Muscle layer of colon (tissue), 2 donors: ENCODE results near the gene MDGA2.

Experiments
- H3K27ac ChIP-seq: one replicate; pipeline ENCODE4 v1.7.0; 2013; ENCODE audit warnings: low read depth, mild to moderate bottlenecking, low read length, moderate library complexity
- H3K27me3 ChIP-seq, 2 donors: one replicate each; pipeline ENCODE4 v1.7.0; 2013; ENCODE audit warnings: low read length in 2 of 2, mild to moderate bottlenecking in 2 of 2; ENCODE audit not compliant: insufficient read depth in 2 of 2, control insufficient read depth in 1 of 2
- H3K36me3 ChIP-seq: one replicate; pipeline ENCODE4 v1.7.0; 2013; ENCODE audit warnings: mild to moderate bottlenecking, low read length; ENCODE audit not compliant: insufficient read depth
- H3K4me1 ChIP-seq: one replicate; pipeline ENCODE4 v1.7.0; 2013; ENCODE audit warnings: mild to moderate bottlenecking, low read length; ENCODE audit not compliant: insufficient read depth
- H3K4me3 ChIP-seq, 2 donors: one replicate each; pipeline ENCODE4 v1.7.0; 2013; ENCODE audit warnings: low read length in 2 of 2, low read depth in 1 of 2, mild to moderate bottlenecking in 1 of 2, moderate library complexity in 1 of 2
- H3K9ac ChIP-seq: one replicate; pipeline ENCODE4 v1.7.0; 2013; ENCODE audit warnings: low read length
- H3K9me3 ChIP-seq: one replicate; pipeline ENCODE4 v1.7.0; 2013; ENCODE audit warnings: mild to moderate bottlenecking, low read length
- donor health status: abdominal sarcoma.
- donor health status: Adenocarcinoma of cecum.

The MDGA2 gene

GRCh38 chr14:47103771-47104170 is 571.6 kb downstream of the MDGA2 start:
- H3K9ac ChIP-seq = no peak overlapping the region
- H3K27ac ChIP-seq = no peak overlapping the region
- H3K4me3 ChIP-seq = no peak overlapping the region
- no peaks in the 10 kb centered on the region for H3K36me3 ChIP-seq
- H3K27me3 ChIP-seq = no peaks in the 10 kb centered on the region
- no peaks in the 10 kb centered on the region for H3K4me1 ChIP-seq
- H3K9me3 ChIP-seq = no peaks in the 10 kb centered on the region

GRCh38 chr14:47102472-47102871 is 572.9 kb downstream of the MDGA2 start:
- Histone ChIP-seq H3K27me3 (no peaks in the 10 kb centered on the region), H3K36me3 (no peaks in the 10 kb centered on the region), H3K27ac (no peak overlapping the region), H3K9ac (no peak overlapping the region), H3K4me1 (no peaks in the 10 kb centered on the region), H3K9me3 (no peaks in the 10 kb centered on the region), H3K4me3 (no peak overlapping the region)

GRCh38 chr14:47085678-47086077 is 589.7 kb downstream of the MDGA2 start:
- H3K36me3 ChIP-seq = no peaks in the 10 kb centered on the region
- no peak overlapping the region for H3K9ac ChIP-seq
- no peaks in the 10 kb centered on the region for H3K27me3 ChIP-seq
- H3K4me1 ChIP-seq = no peaks in the 10 kb centered on the region
- no peak overlapping the region for H3K4me3 ChIP-seq
- no peaks in the 10 kb centered on the region for H3K9me3 ChIP-seq
- H3K27ac ChIP-seq = no peak overlapping the region

- Histone ChIP-seq H3K4me1 (no peaks in the 10 kb centered on the region), H3K27ac (no peak overlapping the region), H3K36me3 (no peaks in the 10 kb centered on the region), H3K9ac (no peak overlapping the region), H3K9me3 (no peaks in the 10 kb centered on the region), H3K27me3 (no peaks in the 10 kb centered on the region), H3K4me3 (no peak overlapping the region)
Measured at GRCh38 chr14:47065326-47065725, 610.1 kb downstream of the MDGA2 start.

- Histone ChIP-seq H3K9ac (no peak overlapping the region), H3K36me3 (no peaks in the 10 kb centered on the region), H3K9me3 (no peaks in the 10 kb centered on the region), H3K27me3 (no peaks in the 10 kb centered on the region), H3K27ac (no peak overlapping the region), H3K4me3 (no peak overlapping the region), H3K4me1 (no peaks in the 10 kb centered on the region)
Measured at GRCh38 chr14:47060050-47060449, 615.4 kb downstream of the MDGA2 start.

GRCh38 chr14:47057364-47057763 is 618.0 kb downstream of the MDGA2 start:
- Histone ChIP-seq H3K36me3 (no peaks in the 10 kb centered on the region), H3K9ac (no peak overlapping the region), H3K27ac (no peak overlapping the region), H3K9me3 (no peaks in the 10 kb centered on the region), H3K4me3 (no peak overlapping the region), H3K4me1 (no peaks in the 10 kb centered on the region), H3K27me3 (no peaks in the 10 kb centered on the region)

- Histone ChIP-seq H3K36me3 (no peaks in the 10 kb centered on the region), H3K9me3 (no peaks in the 10 kb centered on the region), H3K9ac (no peak overlapping the region), H3K4me1 (no peaks in the 10 kb centered on the region), H3K27me3 (no peaks in the 10 kb centered on the region), H3K27ac (no peak overlapping the region), H3K4me3 (no peak overlapping the region)
Measured at GRCh38 chr14:47044841-47045240, 630.6 kb downstream of the MDGA2 start.

GRCh38 chr14:47040550-47040949 is 634.9 kb downstream of the MDGA2 start:
- H3K4me3 ChIP-seq = no peak overlapping the region
- no peaks in the 10 kb centered on the region for H3K27me3 ChIP-seq
- no peaks in the 10 kb centered on the region for H3K4me1 ChIP-seq
- no peaks in the 10 kb centered on the region for H3K36me3 ChIP-seq
- no peak overlapping the region for H3K27ac ChIP-seq
- no peaks in the 10 kb centered on the region for H3K9me3 ChIP-seq
- H3K9ac ChIP-seq = no peak overlapping the region

- no peaks in the 10 kb centered on the region for H3K36me3 ChIP-seq
- H3K4me3 ChIP-seq = no peak overlapping the region
- no peaks in the 10 kb centered on the region for H3K27me3 ChIP-seq
- no peak overlapping the region for H3K9ac ChIP-seq
- H3K27ac ChIP-seq = no peak overlapping the region
- H3K4me1 ChIP-seq = no peaks in the 10 kb centered on the region
- no peaks in the 10 kb centered on the region for H3K9me3 ChIP-seq
Measured at GRCh38 chr14:47039336-47039735, 636.1 kb downstream of the MDGA2 start.

GRCh38 chr14:47022721-47023120 is 652.7 kb downstream of the MDGA2 start:
- H3K36me3 ChIP-seq = no peaks in the 10 kb centered on the region
- H3K4me3 ChIP-seq = no peak overlapping the region
- H3K27me3 ChIP-seq = no peaks in the 10 kb centered on the region
- no peaks in the 10 kb centered on the region for H3K4me1 ChIP-seq
- no peaks in the 10 kb centered on the region for H3K9me3 ChIP-seq
- H3K27ac ChIP-seq = no peak overlapping the region
- H3K9ac ChIP-seq = no peak overlapping the region

GRCh38 chr14:47020500-47020899 is 654.9 kb downstream of the MDGA2 start:
- Histone ChIP-seq H3K9ac (no peak overlapping the region), H3K9me3 (no peaks in the 10 kb centered on the region), H3K36me3 (no peaks in the 10 kb centered on the region), H3K4me1 (no peaks in the 10 kb centered on the region), H3K27ac (no peak overlapping the region), H3K27me3 (no peaks in the 10 kb centered on the region), H3K4me3 (no peak overlapping the region)

GRCh38 chr14:47012533-47013280 is 662.7 kb downstream of the MDGA2 start:
- Histone ChIP-seq H3K27me3 (no peaks in the 10 kb centered on the region), H3K4me3 (no peak overlapping the region), H3K4me1 (no peaks in the 10 kb centered on the region), H3K27ac (no peak overlapping the region), H3K9ac (no peak overlapping the region), H3K36me3 (no peaks in the 10 kb centered on the region), H3K9me3 (no peaks in the 10 kb centered on the region)
